Panc1 (cell line): ENCODE data around the gene KIF27. TPM values are rescaled to one million over a fixed set of nuclear protein-coding genes. Genes with fewer than 3 reads are reported as not detected.
A peak's percentile ranks its signal among the peaks of the same experiment; 100 is the strongest.

Experiments used
- ATAC-seq: fragments of 200-7000 bp; cut with Tn5 transposase; 2 replicates; pipeline ENCODE4 v1.9.1; 2020; ENCODE audit warnings: mild to moderate bottlenecking, moderate library complexity
- BruUV-seq: library from RNA; stranded (reverse); fragments of 400-500 nt; replicated peaks from 2 replicates; lab custom pipeline; 2021; lab: Mats Ljungman, UMichigan
- CTCF ChIA-PET: fragments of 300-600 bp; sonication (Branson Sonifier 250); formaldehyde crosslinking; loops from one replicate; lab custom pipeline; 2022; ENCODE audit warnings: antibody characterized with exemption; lab: Charles Lee
- POLR2A ChIA-PET: fragments of 300-600 bp; sonication (Branson Sonifier 250); formaldehyde crosslinking; loops from one replicate; lab custom pipeline; 2022; ENCODE audit warnings: antibody characterized with exemption; lab: Charles Lee
- DNase-seq: peaks from one replicate; pipeline ENCODE4 v3.0.0-alpha.2; 2010; ENCODE audit warnings: low read depth, low spot score
- H3K27ac ChIP-seq: 2 replicates; pipeline ENCODE4 v1.5.1; 2011; ENCODE audit warnings: mild to moderate bottlenecking, low read length, inconsistent platforms
- H3K27me3 ChIP-seq: fragments of 200-500 bp; sonication (Bioruptor generic); 2 replicates; pipeline ENCODE4 v1.6.0; 2014; ENCODE audit warnings: low read length, inconsistent platforms; ENCODE audit not compliant: control insufficient read depth, insufficient read depth
- H3K36me3 ChIP-seq: fragments of 200-500 bp; sonication (Bioruptor generic); 2 replicates; pipeline ENCODE4 v1.5.1; 2014; ENCODE audit warnings: inconsistent platforms, mild to moderate bottlenecking, low read length, moderate library complexity; ENCODE audit not compliant: control insufficient read depth, insufficient read depth
- H3K4me1 ChIP-seq: 2 replicates; pipeline ENCODE4 v1.5.1; 2011; ENCODE audit warnings: inconsistent platforms, mild to moderate bottlenecking, low read length, moderate library complexity; ENCODE audit not compliant: control insufficient read depth, insufficient read depth
- H3K4me3 ChIP-seq, 2 experiments: 2 replicates each; pipeline ENCODE4 v1.5.1; 2011 to 2012; ENCODE audit warnings: low read depth in 2 of 2, low read length in 2 of 2, mild to moderate bottlenecking in 2 of 2, inconsistent platforms in 1 of 2, moderate library complexity in 1 of 2
- H3K9me3 ChIP-seq: fragments of 200-500 bp; sonication (Bioruptor generic); 2 replicates; pipeline ENCODE4 v1.5.1; 2014; ENCODE audit warnings: low read depth, mild to moderate bottlenecking, inconsistent platforms, low read length, moderate library complexity; ENCODE audit not compliant: control insufficient read depth, insufficient read depth
- POLR2AphosphoS5 ChIP-seq: IDR thresholded peaks from 2 replicates; pipeline ENCODE4 v1.6.1; 2012; ENCODE audit warnings: mild to moderate bottlenecking, low read depth, low read length, moderate library complexity
- SIN3A ChIP-seq: IDR thresholded peaks from 2 replicates; pipeline ENCODE4 v1.6.1; 2012; ENCODE audit warnings: low read depth, mild to moderate bottlenecking, low read length, moderate library complexity, borderline replicate concordance; ENCODE audit not compliant: insufficient read depth
- TCF7L2 ChIP-seq: IDR thresholded peaks from 2 replicates; pipeline ENCODE4 v1.6.1; 2011; ENCODE audit warnings: mild to moderate bottlenecking, low read depth, low read length, inconsistent platforms
- in situ Hi-C: cut with HindIII; loops from 2 replicates; pipeline ENCODE4 v1.10.0; 2016; ENCODE audit warnings: low sequenced_read_pairs, low pct_unique_long_range_greater_than_20kb
- intact Hi-C: fragments of 100-400 bp; cut with micrococcal nuclease; formaldehyde crosslinking; loops from one replicate; pipeline ENCODE4 v1.10.0; 2022; ENCODE audit not compliant: unreplicated experiment
- microRNA-seq: library from miRNA; unstranded; fragments of <30 nt; microRNA quantifications from one replicate; pipeline ENCODE4 v1.1.0, GENCODE V29; 2020; ENCODE audit not compliant: unreplicated experiment
- total RNA-seq: library from RNA; stranded (reverse); gene quantifications from one replicate; pipeline ENCODE4 v1.2.1, GENCODE V29; 2021; ENCODE audit not compliant: unreplicated experiment
- TF ChIP-seq, protein P1 (sequence below), 2 experiments: IDR thresholded peaks; 2 replicates each; pipeline ENCODE4 v1.6.1; 2011 to 2012; ENCODE audit warnings: low read depth in 2 of 2, control low read depth in 1 of 2, low read length in 1 of 2, mild to moderate bottlenecking in 1 of 2, moderate library complexity in 1 of 2; ENCODE audit not compliant: insufficient read depth in 1 of 2
- TF ChIP-seq, protein P2 (sequence below): fragments of 450-650 bp; IDR thresholded peaks from 2 replicates; pipeline ENCODE4 v1.5.1; 2017; ENCODE audit warnings: mild to moderate bottlenecking

KIF27 gene
- total RNA-seq, 1 experiment from 2014 or later = 3.4 TPM

DNA sequence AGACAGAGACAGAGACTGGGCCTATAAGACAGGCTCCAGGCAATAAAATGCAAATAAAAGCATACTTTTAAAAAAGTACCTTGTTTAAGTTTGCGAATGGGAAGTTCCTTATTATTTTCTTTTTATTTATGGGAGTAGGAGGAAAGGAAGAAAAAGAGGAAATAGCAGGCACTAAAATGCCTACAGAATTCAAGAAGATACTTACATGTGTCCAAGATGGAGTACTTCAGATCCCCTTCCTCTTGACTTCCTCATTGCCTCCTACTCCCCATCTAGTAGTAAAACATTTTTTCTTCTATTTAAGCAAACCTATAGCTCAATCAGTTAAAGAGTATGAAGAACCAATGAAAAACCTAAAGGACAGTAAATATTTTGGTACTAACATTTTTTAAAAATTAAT lies 128.5 kb downstream of the KIF27 start:
- no TSS peak for BruUV-seq
- no peak overlapping the region for H3K27ac ChIP-seq
- ATAC-seq = no peak
- in situ Hi-C loops = no loop called here
- H3K36me3 ChIP-seq = no peaks in the 10 kb centered on the region; the same call in 1 of the 2 replicates
- no peaks in the 10 kb centered on the region for H3K4me1 ChIP-seq
- H3K27me3 ChIP-seq = no peaks in the 10 kb centered on the region
- intact Hi-C loops = no loop called here
- no peaks in the 10 kb centered on the region for H3K9me3 ChIP-seq
- no peak overlapping the region for H3K4me3 ChIP-seq
- CTCF ChIA-PET = no interaction called here
- no peak for DNase-seq
- TF ChIP-seq, protein P1, sequence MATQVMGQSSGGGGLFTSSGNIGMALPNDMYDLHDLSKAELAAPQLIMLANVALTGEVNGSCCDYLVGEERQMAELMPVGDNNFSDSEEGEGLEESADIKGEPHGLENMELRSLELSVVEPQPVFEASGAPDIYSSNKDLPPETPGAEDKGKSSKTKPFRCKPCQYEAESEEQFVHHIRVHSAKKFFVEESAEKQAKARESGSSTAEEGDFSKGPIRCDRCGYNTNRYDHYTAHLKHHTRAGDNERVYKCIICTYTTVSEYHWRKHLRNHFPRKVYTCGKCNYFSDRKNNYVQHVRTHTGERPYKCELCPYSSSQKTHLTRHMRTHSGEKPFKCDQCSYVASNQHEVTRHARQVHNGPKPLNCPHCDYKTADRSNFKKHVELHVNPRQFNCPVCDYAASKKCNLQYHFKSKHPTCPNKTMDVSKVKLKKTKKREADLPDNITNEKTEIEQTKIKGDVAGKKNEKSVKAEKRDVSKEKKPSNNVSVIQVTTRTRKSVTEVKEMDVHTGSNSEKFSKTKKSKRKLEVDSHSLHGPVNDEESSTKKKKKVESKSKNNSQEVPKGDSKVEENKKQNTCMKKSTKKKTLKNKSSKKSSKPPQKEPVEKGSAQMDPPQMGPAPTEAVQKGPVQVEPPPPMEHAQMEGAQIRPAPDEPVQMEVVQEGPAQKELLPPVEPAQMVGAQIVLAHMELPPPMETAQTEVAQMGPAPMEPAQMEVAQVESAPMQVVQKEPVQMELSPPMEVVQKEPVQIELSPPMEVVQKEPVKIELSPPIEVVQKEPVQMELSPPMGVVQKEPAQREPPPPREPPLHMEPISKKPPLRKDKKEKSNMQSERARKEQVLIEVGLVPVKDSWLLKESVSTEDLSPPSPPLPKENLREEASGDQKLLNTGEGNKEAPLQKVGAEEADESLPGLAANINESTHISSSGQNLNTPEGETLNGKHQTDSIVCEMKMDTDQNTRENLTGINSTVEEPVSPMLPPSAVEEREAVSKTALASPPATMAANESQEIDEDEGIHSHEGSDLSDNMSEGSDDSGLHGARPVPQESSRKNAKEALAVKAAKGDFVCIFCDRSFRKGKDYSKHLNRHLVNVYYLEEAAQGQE (IDR thresholded peaks at IDR 0.05; ENCODE audit: insufficient read depth in 1 of 2, low read depth in 2 of 2, low read length in 1 of 2) = no peak
- no peak for TF ChIP-seq POLR2AphosphoS5
- no peak for TF ChIP-seq TCF7L2
- TF ChIP-seq, protein P2, sequence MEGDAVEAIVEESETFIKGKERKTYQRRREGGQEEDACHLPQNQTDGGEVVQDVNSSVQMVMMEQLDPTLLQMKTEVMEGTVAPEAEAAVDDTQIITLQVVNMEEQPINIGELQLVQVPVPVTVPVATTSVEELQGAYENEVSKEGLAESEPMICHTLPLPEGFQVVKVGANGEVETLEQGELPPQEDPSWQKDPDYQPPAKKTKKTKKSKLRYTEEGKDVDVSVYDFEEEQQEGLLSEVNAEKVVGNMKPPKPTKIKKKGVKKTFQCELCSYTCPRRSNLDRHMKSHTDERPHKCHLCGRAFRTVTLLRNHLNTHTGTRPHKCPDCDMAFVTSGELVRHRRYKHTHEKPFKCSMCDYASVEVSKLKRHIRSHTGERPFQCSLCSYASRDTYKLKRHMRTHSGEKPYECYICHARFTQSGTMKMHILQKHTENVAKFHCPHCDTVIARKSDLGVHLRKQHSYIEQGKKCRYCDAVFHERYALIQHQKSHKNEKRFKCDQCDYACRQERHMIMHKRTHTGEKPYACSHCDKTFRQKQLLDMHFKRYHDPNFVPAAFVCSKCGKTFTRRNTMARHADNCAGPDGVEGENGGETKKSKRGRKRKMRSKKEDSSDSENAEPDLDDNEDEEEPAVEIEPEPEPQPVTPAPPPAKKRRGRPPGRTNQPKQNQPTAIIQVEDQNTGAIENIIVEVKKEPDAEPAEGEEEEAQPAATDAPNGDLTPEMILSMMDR = no peak
- TF ChIP-seq SIN3A = no peak
- POLR2A ChIA-PET = no interaction called here

Small RNA genes within 50 kb of the gene (microRNA-seq; reads per million reads assigned to microRNA genes)
- gene MIR7-1 = 73.4 reads per million, percentile 53 among the genes with 10 or more reads in this experiment

Other genes with a start within 250 kb of the KIF27 start
- 92.8 TPM for gene UBQLN1, start 213.5 kb downstream of the KIF27 start, total RNA-seq
- 5.2 TPM for gene GKAP1, start 103.7 kb downstream of the KIF27 start, total RNA-seq
- gene HNRNPK, start 58.8 kb upstream of the KIF27 start, total RNA-seq = 495 TPM
- 14.6 TPM for gene RMI1, start 59.4 kb upstream of the KIF27 start, total RNA-seq